ENCODE measurements around the gene SLC6A3. TPM values are rescaled to one million over a fixed set of nuclear protein-coding genes. Genes with fewer than 3 reads are reported as not detected.
A peak's percentile ranks its signal among the peaks of the same experiment; 100 is the strongest.

SLC6A3 gene
- total RNA-seq, 4 donors from 2014 or later: 0.16 TPM; not detected in 3

DNA sequence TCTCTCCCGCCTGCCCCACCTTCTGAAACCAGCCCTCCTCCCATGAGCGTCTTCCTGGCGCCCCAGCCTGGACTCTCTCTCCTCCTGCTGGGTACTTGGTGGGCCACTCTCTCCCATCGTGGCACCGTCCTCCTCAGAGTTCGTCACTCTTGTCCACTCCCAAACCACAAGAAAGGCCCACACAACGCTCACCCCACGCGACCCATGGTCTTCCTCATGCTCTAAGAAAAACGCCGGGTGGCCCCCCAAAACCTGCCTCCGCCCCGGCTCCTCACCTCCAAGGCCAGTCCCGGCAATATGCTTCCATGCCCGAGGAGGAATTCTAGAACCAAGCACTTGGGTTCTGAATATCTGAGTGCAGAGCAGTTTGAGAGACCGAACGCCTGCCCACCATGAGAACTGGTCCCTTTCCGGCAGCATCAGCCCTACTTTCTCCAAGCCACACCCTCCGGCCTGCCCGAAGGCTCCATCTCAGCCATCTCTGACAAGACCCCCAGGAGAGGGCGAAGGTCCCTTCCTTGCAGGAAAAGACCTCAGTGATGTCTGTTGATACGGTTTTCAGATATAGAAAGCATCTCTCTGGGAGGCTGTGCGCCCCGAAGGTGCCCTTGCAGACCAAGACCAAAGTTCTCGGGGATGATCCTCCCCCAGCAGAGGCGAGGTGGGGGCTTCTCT is 15.0 kb downstream of the SLC6A3 start:
- H3K4me1 ChIP-seq: no peaks in the 10 kb centered on the region
- DNase-seq (ENCODE audit: low spot score in 2 of 2): peak; percentile 39 to 60
- no peak overlapping the region for H3K27ac ChIP-seq
- TF ChIP-seq POLR2A (IDR thresholded peaks at IDR 0.05): no peak
- TF ChIP-seq EP300 (IDR thresholded peaks at IDR 0.05): no peak
- TF ChIP-seq CTCF (IDR thresholded peaks at IDR 0.05): no peak
- no peak for TF ChIP-seq POLR2AphosphoS5 (IDR thresholded peaks at IDR 0.05)
- 86% methylated on average over 26 of the region's 26 CpGs for WGBS
- H3K4me3 ChIP-seq: no peak overlapping the region
- H3K9me3 ChIP-seq: peaks cover 4% of the 10 kb centered on the region
- H3K27me3 ChIP-seq: peaks cover 4% of the 10 kb centered on the region
- H3K36me3 ChIP-seq: no peaks in the 10 kb centered on the region

DNA sequence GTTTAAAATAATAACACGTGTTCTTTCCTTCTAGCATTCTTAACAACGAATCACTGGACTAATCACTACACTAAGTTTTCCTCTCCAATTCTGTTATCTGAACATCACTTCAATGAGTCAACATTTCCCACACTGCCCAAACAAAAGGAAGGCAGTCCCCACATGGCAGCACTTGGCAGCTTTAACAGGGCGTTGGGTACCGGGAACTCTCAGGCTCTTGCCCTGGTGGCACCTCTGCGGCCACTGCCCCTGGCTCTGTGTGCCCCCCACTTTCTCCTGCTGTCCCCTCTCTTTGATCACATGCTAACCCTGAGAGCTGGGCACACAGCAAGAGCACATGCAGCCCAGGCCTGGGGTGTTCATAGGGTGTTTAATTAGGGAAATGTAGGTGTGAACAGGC is 15.7 kb downstream of the SLC6A3 start:
- no peaks in the 10 kb centered on the region for H3K4me1 ChIP-seq
- peaks cover 2% of the 10 kb centered on the region for H3K27me3 ChIP-seq
- no peaks in the 10 kb centered on the region for H3K36me3 ChIP-seq
- WGBS: 89% methylated on average over 5 of the region's 5 CpGs
- TF ChIP-seq POLR2A (IDR thresholded peaks at IDR 0.05) (no peak), CTCF (IDR thresholded peaks at IDR 0.05) (no peak), POLR2AphosphoS5 (IDR thresholded peaks at IDR 0.05) (no peak), EP300 (IDR thresholded peaks at IDR 0.05) (no peak)
- H3K4me3 ChIP-seq: no peak overlapping the region
- DNase-seq (ENCODE audit: low spot score in 2 of 2): peak; percentile 19 to 40
- no peak overlapping the region for H3K27ac ChIP-seq
- peaks cover 4% of the 10 kb centered on the region for H3K9me3 ChIP-seq

- 75% methylated on average over 7 of the region's 7 CpGs for WGBS
- no peak overlapping the region for H3K27ac ChIP-seq
- peak; percentile 14 to 24 for DNase-seq (ENCODE audit: low spot score in 2 of 2)
- H3K9me3 ChIP-seq: peaks cover 4% of the 10 kb centered on the region
- no peaks in the 10 kb centered on the region for H3K36me3 ChIP-seq
- TF ChIP-seq EP300 (IDR thresholded peaks at IDR 0.05) (no peak), POLR2AphosphoS5 (IDR thresholded peaks at IDR 0.05) (no peak), CTCF (IDR thresholded peaks at IDR 0.05) (no peak), POLR2A (IDR thresholded peaks at IDR 0.05) (no peak)
- H3K4me1 ChIP-seq: no peaks in the 10 kb centered on the region
- H3K27me3 ChIP-seq: no peaks in the 10 kb centered on the region
- no peak overlapping the region for H3K4me3 ChIP-seq
These were observed 16.2 kb downstream of the SLC6A3 start for GRCh38 chr5:1429066-1429465.

DNA sequence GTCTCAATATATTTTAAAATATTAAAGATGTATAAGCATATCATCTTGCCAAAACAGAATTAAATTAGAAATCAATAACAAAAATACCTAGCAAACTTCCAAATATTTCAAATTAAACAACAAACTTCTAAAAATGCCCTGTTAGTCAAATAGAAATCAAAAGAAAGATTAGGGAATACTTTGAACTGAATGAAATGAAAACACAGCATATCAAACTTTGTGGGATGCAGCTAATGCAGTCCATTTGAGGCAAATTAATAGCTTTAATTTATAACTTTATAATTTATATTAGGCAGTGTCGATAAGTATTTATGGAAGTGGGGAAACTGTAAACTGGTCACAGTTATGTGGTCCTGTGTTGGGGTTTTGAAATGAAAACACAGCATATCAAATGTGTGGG is 17.1 kb downstream of the SLC6A3 start:
- DNase-seq (ENCODE audit: low spot score in 2 of 2): no peak
- Histone ChIP-seq H3K36me3 (no peaks in the 10 kb centered on the region), H3K9me3 (peaks cover 4% of the 10 kb centered on the region), H3K4me3 (no peak overlapping the region), H3K27me3 (no peaks in the 10 kb centered on the region), H3K27ac (no peak overlapping the region), H3K4me1 (no peaks in the 10 kb centered on the region)
- no peak for TF ChIP-seq POLR2A (IDR thresholded peaks at IDR 0.05)
- TF ChIP-seq EP300 (IDR thresholded peaks at IDR 0.05): no peak
- TF ChIP-seq POLR2AphosphoS5 (IDR thresholded peaks at IDR 0.05): no peak
- TF ChIP-seq CTCF (IDR thresholded peaks at IDR 0.05): no peak
- WGBS: 96% methylated on average over 1 of the region's 1 CpG

DNA sequence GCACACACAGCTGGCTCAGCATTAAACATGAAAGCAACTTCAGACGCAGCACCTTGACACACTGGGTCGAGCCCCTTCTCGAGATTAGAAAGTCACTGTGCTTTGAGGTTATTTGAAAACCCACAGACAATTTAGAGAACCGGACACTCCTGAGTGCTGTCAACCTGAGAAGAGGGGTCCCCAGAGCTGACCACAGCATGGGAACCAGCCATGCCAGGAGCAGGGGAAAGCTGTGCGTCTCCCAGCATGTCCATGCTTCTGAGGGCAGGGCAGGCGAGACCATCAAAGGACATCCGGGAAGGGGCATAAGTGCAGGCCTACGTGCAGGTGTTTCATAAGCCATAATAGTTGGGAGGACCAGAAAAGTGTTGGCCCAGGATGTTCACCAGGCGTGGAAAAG is 20.5 kb downstream of the SLC6A3 start:
- no peak for TF ChIP-seq POLR2AphosphoS5 (IDR thresholded peaks at IDR 0.05)
- TF ChIP-seq POLR2A (IDR thresholded peaks at IDR 0.05): no peak
- no peak for TF ChIP-seq EP300 (IDR thresholded peaks at IDR 0.05)
- TF ChIP-seq CTCF (IDR thresholded peaks at IDR 0.05): no peak
- DNase-seq (ENCODE audit: low spot score in 2 of 2): no peak
- H3K4me1 ChIP-seq: no peaks in the 10 kb centered on the region
- no peaks in the 10 kb centered on the region for H3K36me3 ChIP-seq
- no peak overlapping the region for H3K4me3 ChIP-seq
- no peak overlapping the region for H3K27ac ChIP-seq
- H3K27me3 ChIP-seq: no peaks in the 10 kb centered on the region
- 93% methylated on average over 5 of the region's 9 CpGs for WGBS
- H3K9me3 ChIP-seq: peaks cover 4% of the 10 kb centered on the region

Measured in suprapubic skin (tissue), 4 donors.